ENCODE data around the gene ZNF593.

The ZNF593 gene

GRCh38 chr1:26161415-26162219, 8.1 kb upstream of the ZNF593 start:
- Histone ChIP-seq H3K27me3 (ENCODE audit: control insufficient read depth in 1 of 2, insufficient read depth in 2 of 2, low read length in 2 of 2) (peaks cover 17 to 36% of the 10 kb centered on the region in 2 donors), H3K36me3 (ENCODE audit: control insufficient read depth in 1 of 2, insufficient read depth in 2 of 2, low read length in 2 of 2) (no peaks in the 10 kb centered on the region), H3K4me1 (ENCODE audit: control insufficient read depth in 1 of 2, insufficient read depth in 2 of 2, low read length in 2 of 2) (peaks cover 12 to 14% of the 10 kb centered on the region in 2 donors), H3K9me3 (ENCODE audit: control insufficient read depth in 1 of 2, low read length in 2 of 2) (no peaks in the 10 kb centered on the region), H3K4me3 (ENCODE audit: low read depth in 1 of 2, low read length in 2 of 2) (peak overlapping the region; percentile 55 to 61), H3K9ac (ENCODE audit: low read depth in 1 of 2, low read length in 2 of 2) (no peak overlapping the region), H3K27ac (ENCODE audit: low read depth, low read length) (no peak overlapping the region)

GRCh38 chr1:26162220-26162709, 7.4 kb upstream of the ZNF593 start:
- Histone ChIP-seq H3K27ac (ENCODE audit: low read depth, low read length) (no peak overlapping the region), H3K36me3 (ENCODE audit: control insufficient read depth in 1 of 2, insufficient read depth in 2 of 2, low read length in 2 of 2) (no peaks in the 10 kb centered on the region), H3K4me3 (ENCODE audit: low read depth in 1 of 2, low read length in 2 of 2) (peak overlapping the region; percentile 55 to 61), H3K4me1 (ENCODE audit: control insufficient read depth in 1 of 2, insufficient read depth in 2 of 2, low read length in 2 of 2) (peaks cover 12 to 14% of the 10 kb centered on the region in 2 donors), H3K27me3 (ENCODE audit: control insufficient read depth in 1 of 2, insufficient read depth in 2 of 2, low read length in 2 of 2) (peaks cover 17 to 32% of the 10 kb centered on the region in 2 donors), H3K9me3 (ENCODE audit: control insufficient read depth in 1 of 2, low read length in 2 of 2) (no peaks in the 10 kb centered on the region), H3K9ac (ENCODE audit: low read depth in 1 of 2, low read length in 2 of 2) (no peak overlapping the region)

GRCh38 chr1:26163684-26164035, 6.0 kb upstream of the ZNF593 start:
- peak overlapping the region; percentile 46 to 53 for H3K4me3 ChIP-seq (ENCODE audit: low read depth in 1 of 2, low read length in 2 of 2)
- no peak overlapping the region for H3K9ac ChIP-seq (ENCODE audit: low read depth in 1 of 2, low read length in 2 of 2)
- no peaks in the 10 kb centered on the region for H3K36me3 ChIP-seq (ENCODE audit: control insufficient read depth in 1 of 2, insufficient read depth in 2 of 2, low read length in 2 of 2)
- H3K27ac ChIP-seq (ENCODE audit: low read depth, low read length): no peak overlapping the region
- H3K4me1 ChIP-seq (ENCODE audit: control insufficient read depth in 1 of 2, insufficient read depth in 2 of 2, low read length in 2 of 2): peaks cover 12 to 14% of the 10 kb centered on the region in 2 donors
- H3K9me3 ChIP-seq (ENCODE audit: control insufficient read depth in 1 of 2, low read length in 2 of 2): no peaks in the 10 kb centered on the region
- peaks cover 11 to 22% of the 10 kb centered on the region in 2 donors for H3K27me3 ChIP-seq (ENCODE audit: control insufficient read depth in 1 of 2, insufficient read depth in 2 of 2, low read length in 2 of 2)

- Histone ChIP-seq H3K4me1 (ENCODE audit: control insufficient read depth in 1 of 2, insufficient read depth in 2 of 2, low read length in 2 of 2) (peaks cover 14% of the 10 kb centered on the region in 2 donors), H3K9me3 (ENCODE audit: control insufficient read depth in 1 of 2, low read length in 2 of 2) (no peaks in the 10 kb centered on the region), H3K27ac (ENCODE audit: low read depth, low read length) (no peak overlapping the region), H3K36me3 (ENCODE audit: control insufficient read depth in 1 of 2, insufficient read depth in 2 of 2, low read length in 2 of 2) (no peaks in the 10 kb centered on the region), H3K9ac (ENCODE audit: low read depth in 1 of 2, low read length in 2 of 2) (no peak overlapping the region), H3K27me3 (ENCODE audit: control insufficient read depth in 1 of 2, insufficient read depth in 2 of 2, low read length in 2 of 2) (peaks cover 11 to 19% of the 10 kb centered on the region in 2 donors), H3K4me3 (ENCODE audit: low read depth in 1 of 2, low read length in 2 of 2) (peak overlapping the region; percentile 46 to 53)
Measured at GRCh38 chr1:26164036-26164860, 5.5 kb upstream of the ZNF593 start.

- H3K27ac ChIP-seq (ENCODE audit: low read depth, low read length): no peak overlapping the region
- H3K4me3 ChIP-seq (ENCODE audit: low read depth in 1 of 2, low read length in 2 of 2): no peak overlapping the region
- no peaks in the 10 kb centered on the region for H3K9me3 ChIP-seq (ENCODE audit: control insufficient read depth in 1 of 2, low read length in 2 of 2)
- peaks cover 18 to 20% of the 10 kb centered on the region in 2 donors for H3K4me1 ChIP-seq (ENCODE audit: control insufficient read depth in 1 of 2, insufficient read depth in 2 of 2, low read length in 2 of 2)
- H3K27me3 ChIP-seq (ENCODE audit: control insufficient read depth in 1 of 2, insufficient read depth in 2 of 2, low read length in 2 of 2): peaks cover 11 to 16% of the 10 kb centered on the region in 2 donors
- no peak overlapping the region for H3K9ac ChIP-seq (ENCODE audit: low read depth in 1 of 2, low read length in 2 of 2)
- no peaks in the 10 kb centered on the region for H3K36me3 ChIP-seq (ENCODE audit: control insufficient read depth in 1 of 2, insufficient read depth in 2 of 2, low read length in 2 of 2)
Measured at GRCh38 chr1:26164861-26165842, 4.6 kb upstream of the ZNF593 start.

- Histone ChIP-seq H3K9me3 (ENCODE audit: control insufficient read depth in 1 of 2, low read length in 2 of 2) (no peaks in the 10 kb centered on the region), H3K36me3 (ENCODE audit: control insufficient read depth in 1 of 2, insufficient read depth in 2 of 2, low read length in 2 of 2) (no peaks in the 10 kb centered on the region), H3K27ac (ENCODE audit: low read depth, low read length) (no peak overlapping the region), H3K4me3 (ENCODE audit: low read depth in 1 of 2, low read length in 2 of 2) (no peak overlapping the region), H3K9ac (ENCODE audit: low read depth in 1 of 2, low read length in 2 of 2) (no peak overlapping the region), H3K27me3 (ENCODE audit: control insufficient read depth in 1 of 2, insufficient read depth in 2 of 2, low read length in 2 of 2) (peaks cover 8% of the 10 kb centered on the region in 2 donors), H3K4me1 (ENCODE audit: control insufficient read depth in 1 of 2, insufficient read depth in 2 of 2, low read length in 2 of 2) (peaks cover 15 to 24% of the 10 kb centered on the region in 2 donors)
Measured at GRCh38 chr1:26166719-26167281, 2.9 kb upstream of the ZNF593 start.

- Histone ChIP-seq H3K9me3 (ENCODE audit: control insufficient read depth in 1 of 2, low read length in 2 of 2) (no peaks in the 10 kb centered on the region), H3K27ac (ENCODE audit: low read depth, low read length) (peak within 1 kb of the TSS; percentile 56), H3K4me1 (ENCODE audit: control insufficient read depth in 1 of 2, insufficient read depth in 2 of 2, low read length in 2 of 2) (peaks cover 15 to 24% of the 10 kb centered on the region in 2 donors), H3K27me3 (ENCODE audit: control insufficient read depth in 1 of 2, insufficient read depth in 2 of 2, low read length in 2 of 2) (no peaks in the 10 kb centered on the region), H3K36me3 (ENCODE audit: control insufficient read depth in 1 of 2, insufficient read depth in 2 of 2, low read length in 2 of 2) (no peaks in the 10 kb centered on the region), H3K9ac (ENCODE audit: low read depth in 1 of 2, low read length in 2 of 2) (peak within 1 kb of the TSS; percentile 86 to 96), H3K4me3 (ENCODE audit: low read depth in 1 of 2, low read length in 2 of 2) (peak within 1 kb of the TSS; percentile 84 to 94)
Measured at GRCh38 chr1:26168410-26169197, 1.1 kb upstream of the ZNF593 start, which contains the start of gene C1orf232. Gene C1orf232 (minus strand): TSS chr1:26168963. CDS start chr1:26168499, 464 bp downstream.

- Histone ChIP-seq H3K9me3 (ENCODE audit: control insufficient read depth in 1 of 2, low read length in 2 of 2) (no peaks in the 10 kb centered on the region), H3K4me1 (ENCODE audit: control insufficient read depth in 1 of 2, insufficient read depth in 2 of 2, low read length in 2 of 2) (peaks cover 15 to 20% of the 10 kb centered on the region in 2 donors), H3K9ac (ENCODE audit: low read depth in 1 of 2, low read length in 2 of 2) (peak overlapping the region; percentile 86 to 96), H3K27me3 (ENCODE audit: control insufficient read depth in 1 of 2, insufficient read depth in 2 of 2, low read length in 2 of 2) (no peaks in the 10 kb centered on the region), H3K36me3 (ENCODE audit: control insufficient read depth in 1 of 2, insufficient read depth in 2 of 2, low read length in 2 of 2) (no peaks in the 10 kb centered on the region), H3K27ac (ENCODE audit: low read depth, low read length) (no peak overlapping the region), H3K4me3 (ENCODE audit: low read depth in 1 of 2, low read length in 2 of 2) (peak overlapping the region; percentile 84 to 94)
Measured at GRCh38 chr1:26169198-26169554, 532 bp upstream of the ZNF593 start.

GRCh38 chr1:26170472-26170821, 739 bp downstream of the ZNF593 start:
- no peaks in the 10 kb centered on the region for H3K9me3 ChIP-seq (ENCODE audit: control insufficient read depth in 1 of 2, low read length in 2 of 2)
- H3K27me3 ChIP-seq (ENCODE audit: control insufficient read depth in 1 of 2, insufficient read depth in 2 of 2, low read length in 2 of 2): no peaks in the 10 kb centered on the region
- no peak overlapping the region for H3K27ac ChIP-seq (ENCODE audit: low read depth, low read length)
- peak overlapping the region; percentile 84 to 94 for H3K4me3 ChIP-seq (ENCODE audit: low read depth in 1 of 2, low read length in 2 of 2)
- H3K9ac ChIP-seq (ENCODE audit: low read depth in 1 of 2, low read length in 2 of 2): peak overlapping the region; percentile 86 to 96
- H3K36me3 ChIP-seq (ENCODE audit: control insufficient read depth in 1 of 2, insufficient read depth in 2 of 2, low read length in 2 of 2): no peaks in the 10 kb centered on the region
- peaks cover 11 to 17% of the 10 kb centered on the region in 2 donors for H3K4me1 ChIP-seq (ENCODE audit: control insufficient read depth in 1 of 2, insufficient read depth in 2 of 2, low read length in 2 of 2)
